ENCODE data around the gene PPHLN1.

The PPHLN1 gene

GRCh38 chr12:42486407-42486806 is 160.4 kb downstream of the PPHLN1 start:
- no peak for DNase-seq

- no peak for DNase-seq
These were observed 164.4 kb downstream of the PPHLN1 start for GRCh38 chr12:42490261-42490842.

Measured in NCI-H226 (cell line).